Measurements from ENCODE around the gene BRWD1. TPM values are rescaled to one million over a fixed set of nuclear protein-coding genes. Genes with fewer than 3 reads are reported as not detected.
"Not testable (repeated sequence)": the region's sequence is repeated elsewhere in the genome, so short reads cannot be mapped to it uniquely, and the experiment has no call there.

Gene BRWD1
- total RNA-seq, 3 donors from 2014 or later: 40.6 to 58.6 (median 52.5) TPM

DNA sequence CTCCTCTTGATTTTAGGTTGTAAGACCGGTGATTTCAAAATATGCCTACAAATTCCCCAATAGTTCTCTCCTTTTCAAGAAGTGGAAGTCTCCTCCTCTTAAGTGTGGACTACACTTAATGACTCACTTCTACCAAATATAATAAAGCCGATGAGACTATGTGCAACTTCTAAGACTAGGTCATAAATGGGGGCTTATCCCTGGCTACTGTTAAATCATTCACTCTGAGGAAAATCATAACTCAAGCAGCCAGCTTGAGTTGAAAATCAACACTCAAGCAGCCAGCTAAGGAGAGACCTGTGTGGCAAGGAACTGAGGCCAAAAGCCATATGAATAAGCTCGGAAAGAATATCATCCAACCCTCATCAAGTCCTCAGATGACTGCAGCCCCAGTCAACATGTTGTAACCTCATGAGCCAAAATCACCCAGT lies 80.6 kb downstream of the BRWD1 start:
- H3K4me1 ChIP-seq (ENCODE audit: low read depth): no peaks in the 10 kb centered on the region
- DNase-seq (no peak), ATAC-seq (no peak)
- H3K36me3 ChIP-seq (ENCODE audit: low read depth): peaks cover 4% of the 10 kb centered on the region
- no peaks in the 10 kb centered on the region for H3K9me3 ChIP-seq
- TF ChIP-seq, protein P1, sequence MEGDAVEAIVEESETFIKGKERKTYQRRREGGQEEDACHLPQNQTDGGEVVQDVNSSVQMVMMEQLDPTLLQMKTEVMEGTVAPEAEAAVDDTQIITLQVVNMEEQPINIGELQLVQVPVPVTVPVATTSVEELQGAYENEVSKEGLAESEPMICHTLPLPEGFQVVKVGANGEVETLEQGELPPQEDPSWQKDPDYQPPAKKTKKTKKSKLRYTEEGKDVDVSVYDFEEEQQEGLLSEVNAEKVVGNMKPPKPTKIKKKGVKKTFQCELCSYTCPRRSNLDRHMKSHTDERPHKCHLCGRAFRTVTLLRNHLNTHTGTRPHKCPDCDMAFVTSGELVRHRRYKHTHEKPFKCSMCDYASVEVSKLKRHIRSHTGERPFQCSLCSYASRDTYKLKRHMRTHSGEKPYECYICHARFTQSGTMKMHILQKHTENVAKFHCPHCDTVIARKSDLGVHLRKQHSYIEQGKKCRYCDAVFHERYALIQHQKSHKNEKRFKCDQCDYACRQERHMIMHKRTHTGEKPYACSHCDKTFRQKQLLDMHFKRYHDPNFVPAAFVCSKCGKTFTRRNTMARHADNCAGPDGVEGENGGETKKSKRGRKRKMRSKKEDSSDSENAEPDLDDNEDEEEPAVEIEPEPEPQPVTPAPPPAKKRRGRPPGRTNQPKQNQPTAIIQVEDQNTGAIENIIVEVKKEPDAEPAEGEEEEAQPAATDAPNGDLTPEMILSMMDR (IDR thresholded peaks at IDR 0.05): no peak
- intact Hi-C loops (cut with DNase I, micrococcal nuclease): no loop called here
- no peak overlapping the region for H3K4me3 ChIP-seq

DNA sequence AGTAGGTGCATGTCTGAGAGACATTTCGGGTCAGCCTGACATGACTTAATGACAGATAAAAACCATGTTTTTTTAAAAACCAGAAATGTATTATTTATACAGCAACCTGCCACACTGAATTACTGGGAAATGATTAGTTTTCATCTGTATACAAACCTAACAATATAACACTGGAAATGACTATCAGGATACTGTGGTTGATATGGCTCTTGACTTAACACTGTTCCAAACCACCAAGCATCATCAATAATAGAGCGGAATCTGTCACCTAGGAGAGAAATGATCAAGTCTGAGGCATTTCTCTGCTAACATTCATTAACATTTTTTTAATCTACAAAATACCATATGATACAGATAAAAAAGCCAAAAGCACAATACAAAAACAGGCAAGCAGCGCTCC lies 88.5 kb downstream of the BRWD1 start:
- DNase-seq (no peak), ATAC-seq (no peak)
- no peaks in the 10 kb centered on the region for H3K36me3 ChIP-seq (ENCODE audit: low read depth)
- H3K4me1 ChIP-seq (ENCODE audit: low read depth): no peaks in the 10 kb centered on the region
- H3K4me3 ChIP-seq: no peak overlapping the region
- H3K9me3 ChIP-seq: no peaks in the 10 kb centered on the region
- intact Hi-C loops (cut with DNase I, micrococcal nuclease): no loop called here
- TF ChIP-seq, protein P1 (IDR thresholded peaks at IDR 0.05): no peak

GRCh38 chr21:39221997-39222486 lies 91.4 kb downstream of the BRWD1 start:
- ATAC-seq (no peak), DNase-seq (no peak)
- TF ChIP-seq, protein P1 (IDR thresholded peaks at IDR 0.05): no peak
- H3K36me3 ChIP-seq (ENCODE audit: low read depth): no peaks in the 10 kb centered on the region
- no peaks in the 10 kb centered on the region for H3K4me1 ChIP-seq (ENCODE audit: low read depth)
- H3K9me3 ChIP-seq: no peaks in the 10 kb centered on the region
- intact Hi-C loops (cut with DNase I, micrococcal nuclease): no loop called here
- H3K4me3 ChIP-seq: no peak overlapping the region

GRCh38 chr21:39221282-39221996 lies 92.0 kb downstream of the BRWD1 start:
- no peaks in the 10 kb centered on the region for H3K4me1 ChIP-seq (ENCODE audit: low read depth)
- TF ChIP-seq, protein P1 (IDR thresholded peaks at IDR 0.05): no peak
- H3K4me3 ChIP-seq: no peak overlapping the region
- H3K9me3 ChIP-seq: no peaks in the 10 kb centered on the region
- no peak for DNase-seq
- intact Hi-C loops (cut with DNase I, micrococcal nuclease): no loop called here
- no peaks in the 10 kb centered on the region for H3K36me3 ChIP-seq (ENCODE audit: low read depth)
- ATAC-seq: no peak

DNA sequence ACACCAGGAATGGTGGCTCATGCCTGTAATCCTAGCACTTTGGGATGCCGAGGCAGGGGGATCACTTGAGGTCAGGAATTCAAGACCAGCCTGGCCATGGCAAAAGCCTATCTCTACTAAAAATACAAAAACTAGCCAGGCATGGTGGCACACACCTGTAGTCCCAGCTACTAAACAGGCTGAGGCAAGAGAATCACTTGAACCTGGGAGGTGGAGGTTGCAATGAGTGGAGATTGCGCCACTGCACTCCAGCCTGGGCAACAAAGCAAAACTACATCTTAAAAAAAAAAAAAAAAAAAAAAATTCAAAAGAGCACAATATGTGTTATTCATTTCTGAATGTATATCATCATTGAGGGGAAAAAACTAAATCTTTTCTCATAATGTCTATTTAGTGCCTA lies 92.6 kb downstream of the BRWD1 start:
- ATAC-seq; H3K4me3 ChIP-seq; H3K36me3 ChIP-seq (ENCODE audit: low read depth); H3K4me1 ChIP-seq (ENCODE audit: low read depth); DNase-seq; intact Hi-C loops (cut with DNase I, micrococcal nuclease); H3K9me3 ChIP-seq: not testable (repeated sequence)

GRCh38 chr21:39220150-39220549 lies 93.3 kb downstream of the BRWD1 start:
- TF ChIP-seq, protein P1 (IDR thresholded peaks at IDR 0.05): no peak
- intact Hi-C loops (cut with DNase I, micrococcal nuclease): no loop called here
- DNase-seq (no peak), ATAC-seq (no peak)
- Histone ChIP-seq H3K4me1 (ENCODE audit: low read depth) (no peaks in the 10 kb centered on the region), H3K36me3 (ENCODE audit: low read depth) (no peaks in the 10 kb centered on the region), H3K9me3 (no peaks in the 10 kb centered on the region), H3K4me3 (no peak overlapping the region)
